Activated CD8-positive, alpha-beta memory T cell treated with anti-CD3 and anti-CD28 coated beads for 48 hours (primary cell): ENCODE data around the gene PHPT1.
"Not testable (repeated sequence)": the region's sequence is repeated elsewhere in the genome, so short reads cannot be mapped to it uniquely, and the experiment has no call there.

ENCODE experiments used
- DNase-seq, 3 experiments: peaks; one replicate each; pipeline ENCODE4 v3.0.0-alpha.2; 2020; ENCODE audit warnings: low read depth in 2 of 3, low spot score in 2 of 3

PHPT1 gene

GRCh38 chr9:136882947-136883283 is 33.7 kb downstream of the PHPT1 start:
- DNase-seq, result not testable (repeated sequence)

- DNase-seq, result not testable (repeated sequence)
Observed at GRCh38 chr9:136883670-136884069, 34.5 kb downstream of the PHPT1 start.

- peak; percentile 85 to 98 (median 97) for DNase-seq
Observed at GRCh38 chr9:136885950-136886578, 36.9 kb downstream of the PHPT1 start, which contains the start of gene TRAF2. Gene TRAF2 (plus strand): TSS chr9:136886516. CDS start chr9:136898741, 12,225 bp downstream.

- DNase-seq, result peak in 2 of 3 experiments; percentile 18 to 35
Observed at GRCh38 chr9:136886610-136887597, 37.7 kb downstream of the PHPT1 start.

- DNase-seq, result no peak
Observed at GRCh38 chr9:136888454-136888853, 39.2 kb downstream of the PHPT1 start.

- DNase-seq, result no peak
Observed at GRCh38 chr9:136889858-136890257, 40.6 kb downstream of the PHPT1 start.

GRCh38 chr9:136890661-136891060 is 41.5 kb downstream of the PHPT1 start:
- DNase-seq, result no peak

- DNase-seq, result no peak
Observed at GRCh38 chr9:136896027-136896426, 46.8 kb downstream of the PHPT1 start.

DNA sequence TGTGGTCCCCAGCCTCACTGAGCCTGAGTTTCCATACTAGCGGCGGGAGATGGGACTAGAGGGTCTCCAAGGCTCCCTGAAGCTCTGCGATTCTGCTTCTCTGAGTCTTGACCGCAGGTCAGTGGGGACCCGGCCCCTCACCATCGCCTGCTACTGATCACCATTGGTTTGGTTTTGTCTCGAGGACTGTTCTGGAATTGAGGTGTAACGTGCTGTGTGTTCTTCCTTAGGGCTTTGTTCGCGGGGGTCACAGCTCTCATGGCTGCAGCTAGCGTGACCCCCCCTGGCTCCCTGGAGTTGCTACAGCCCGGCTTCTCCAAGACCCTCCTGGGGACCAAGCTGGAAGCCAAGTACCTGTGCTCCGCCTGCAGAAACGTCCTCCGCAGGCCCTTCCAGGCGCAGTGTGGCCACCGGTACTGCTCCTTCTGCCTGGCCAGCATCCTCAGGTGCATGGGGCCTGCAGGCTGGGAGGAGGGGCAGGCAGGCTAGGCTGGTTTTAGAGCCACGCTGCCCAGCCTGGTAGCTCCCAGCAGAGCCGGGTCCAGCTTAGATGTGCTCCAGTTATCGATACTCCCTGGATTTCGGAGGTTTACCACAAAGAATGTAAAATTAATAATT is 49.4 kb downstream of the PHPT1 start:
- no peak for DNase-seq

DNA sequence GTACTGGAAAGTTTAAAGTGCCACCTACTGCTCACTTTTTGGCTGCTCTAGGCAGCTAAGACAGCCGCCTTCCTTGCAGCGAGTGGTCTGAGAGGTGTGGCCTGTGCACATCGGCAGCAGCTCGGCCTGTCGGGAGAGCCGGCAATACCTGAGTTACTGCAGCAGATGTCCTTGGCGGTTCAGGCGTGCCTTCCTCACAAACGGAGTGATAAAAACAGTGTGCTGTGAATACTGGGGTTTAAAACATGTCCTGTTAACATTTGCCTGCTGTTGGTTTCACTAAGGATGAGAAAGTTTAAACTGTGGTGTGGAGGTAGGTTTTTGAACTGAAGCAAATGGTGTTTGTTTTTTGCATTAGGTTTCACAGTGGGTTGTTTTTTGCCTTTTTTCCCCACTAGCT is 50.0 kb downstream of the PHPT1 start:
- no peak for DNase-seq

- DNase-seq, result no peak
Observed at GRCh38 chr9:136900556-136900955, 51.3 kb downstream of the PHPT1 start.
